ENCODE data around the gene HSD17B1. TPM values are rescaled to one million over a fixed set of nuclear protein-coding genes. Genes with fewer than 3 reads are reported as not detected.

HSD17B1 gene
- total and polyA plus RNA-seq, 2 of the 13 experiments (the other 11 are each of a cell fraction or from before 2014, with no cell fraction given) = 0.54 to 0.93 TPM

GRCh38 chr17:42530952-42531454, 21.7 kb upstream of the HSD17B1 start (continued):
- no peak for TF ChIP-seq SRSF9 (IDR thresholded peaks at IDR 0.05; ENCODE audit: borderline replicate concordance, insufficient read depth, low read depth, low read length, poor library complexity, severe bottlenecking)
- peak; percentile 80 for TF ChIP-seq TEAD3 (CRISPR knock-in tag; optimal IDR thresholded peaks at IDR 0.05; ENCODE audit: borderline replicate concordance)
- TF ChIP-seq ZNF780A (CRISPR knock-in tag; IDR thresholded peaks at IDR 0.05) = no peak
- 0 out of 2 replicates have a peak, but pooled peaks have one; percentile 55 for TF ChIP-seq EEA1 (CRISPR knock-in tag; IDR thresholded peaks at IDR 0.05; ENCODE audit: borderline replicate concordance)
- peak; percentile 94 for TF ChIP-seq ZNF792 (CRISPR knock-in tag; IDR thresholded peaks at IDR 0.05)
- TF ChIP-seq ZNF350 (CRISPR knock-in tag; IDR thresholded peaks at IDR 0.05; ENCODE audit: borderline replicate concordance, low read depth) = peak; percentile 89
- TF ChIP-seq ZNF205 (CRISPR knock-in tag; IDR thresholded peaks at IDR 0.05) = peak; percentile 93
- TF ChIP-seq TCF7 (IDR thresholded peaks at IDR 0.05; ENCODE audit: low read depth) = peak; percentile 59; the same call in 1 of the 2 replicates
- no peak for TF ChIP-seq ZC3H4 (CRISPR knock-in tag; IDR thresholded peaks at IDR 0.05; ENCODE audit: borderline replicate concordance)
- TF ChIP-seq DNMT1 (CRISPR knock-in tag; IDR thresholded peaks at IDR 0.05) = no peak; the same call in 1 of the 2 replicates
- no peak for TF ChIP-seq AKNA (CRISPR knock-in tag; IDR thresholded peaks at IDR 0.05; ENCODE audit: borderline replicate concordance)
- no peak for TF ChIP-seq RFX5 (IDR thresholded peaks at IDR 0.05; ENCODE audit: low read depth, low read length)
- TF ChIP-seq ZNF24 (IDR thresholded peaks at IDR 0.05) = 0 out of 2 replicates have a peak, but pooled peaks have one; percentile 19
- no peak for TF ChIP-seq ZNF513 (CRISPR knock-in tag; conservative IDR thresholded peaks at IDR 0.05)
- TF ChIP-seq HOXA7 (CRISPR knock-in tag; IDR thresholded peaks at IDR 0.05) = no peak
- TF ChIP-seq ZNF644 (CRISPR knock-in tag; IDR thresholded peaks at IDR 0.05; ENCODE audit: low read depth) = peak; percentile 95
- peak; percentile 65; the same call in 1 of the 2 replicates for TF ChIP-seq THAP11 (CRISPR knock-in tag; IDR thresholded peaks at IDR 0.05)
- TF ChIP-seq ZNF326 (CRISPR knock-in tag; IDR thresholded peaks at IDR 0.05; ENCODE audit: borderline replicate concordance) = no peak
- peak; percentile 98 for TF ChIP-seq SALL1 (CRISPR knock-in tag; IDR thresholded peaks at IDR 0.05)
- TF ChIP-seq FOSL1 (CRISPR knock-in tag; IDR thresholded peaks at IDR 0.05; ENCODE audit: borderline replicate concordance) = no peak
- TF ChIP-seq ZNF576 (CRISPR knock-in tag; IDR thresholded peaks at IDR 0.05) = no peak
- peak; percentile 95 for TF ChIP-seq ATF2 (CRISPR knock-in tag; IDR thresholded peaks at IDR 0.05)
- no peak for TF ChIP-seq ZFP90 (CRISPR knock-in tag; IDR thresholded peaks at IDR 0.05; ENCODE audit: borderline replicate concordance)
